Ishikawa (cell line): ENCODE results near the gene WFIKKN1.

Experiments used
- CEBPB ChIP-seq: IDR thresholded peaks from 2 replicates; pipeline ENCODE4 v1.6.1; 2012
- CREB1 ChIP-seq: IDR thresholded peaks from 2 replicates; pipeline ENCODE4 v1.6.1; 2012; ENCODE audit warnings: low read depth
- EGR1 ChIP-seq: IDR thresholded peaks from 2 replicates; pipeline ENCODE4 v1.6.1; 2012
- EP300 ChIP-seq: IDR thresholded peaks from 2 replicates; pipeline ENCODE4 v1.6.1; 2012; ENCODE audit warnings: borderline replicate concordance
- FOXM1 ChIP-seq: IDR thresholded peaks from 2 replicates; pipeline ENCODE4 v1.6.1; 2012; ENCODE audit warnings: low read depth, borderline replicate concordance
- MAX ChIP-seq: IDR thresholded peaks from 2 replicates; pipeline ENCODE4 v1.6.1; 2012
- NFIC ChIP-seq: IDR thresholded peaks from 2 replicates; pipeline ENCODE4 v1.6.1; 2012
- RAD21 ChIP-seq: IDR thresholded peaks from 2 replicates; pipeline ENCODE4 v1.6.1; 2012; ENCODE audit warnings: low read depth
- REST ChIP-seq: IDR thresholded peaks from 2 replicates; pipeline ENCODE4 v1.6.1; 2012; ENCODE audit warnings: low read depth, mild to moderate bottlenecking
- TAF1 ChIP-seq: IDR thresholded peaks from 2 replicates; pipeline ENCODE4 v1.6.1; 2012; ENCODE audit warnings: low read depth, mild to moderate bottlenecking
- TEAD4 ChIP-seq: IDR thresholded peaks from 2 replicates; pipeline ENCODE4 v1.6.1; 2012
- YY1 ChIP-seq: IDR thresholded peaks from 2 replicates; pipeline ENCODE4 v1.6.1; 2012; ENCODE audit warnings: low read depth
- ZBTB7A ChIP-seq: IDR thresholded peaks from 2 replicates; pipeline ENCODE4 v1.6.1; 2012; ENCODE audit warnings: low read depth

- TF ChIP-seq CREB1 (no peak), REST (no peak), EP300 (no peak), MAX (no peak), RAD21 (no peak), CEBPB (no peak), EGR1 (no peak), YY1 (no peak), NFIC (no peak), ZBTB7A (no peak), TAF1 (no peak), TEAD4 (no peak), FOXM1 (no peak)
These were observed 13.8 kb upstream of the WFIKKN1 start for GRCh38 chr16:616733-617586.
